Measurements from ENCODE around the gene FXYD4. TPM values are rescaled to one million over a fixed set of nuclear protein-coding genes. Genes with fewer than 3 reads are reported as not detected.

FXYD4 gene
- not detected for total RNA-seq

GRCh38 chr10:43371418-43371817 is at the start of gene FXYD4:
Gene FXYD4, plus strand, starts transcription at chr10:43371636. Its CDS starts 2,111 bp downstream, at chr10:43373747.
- Histone ChIP-seq H3K27ac (no peak within 1 kb of the TSS), H3K9me3 (no peaks in the 10 kb centered on the region), H3K4me1 (no peaks in the 10 kb centered on the region), H3K4me3 (no peak within 1 kb of the TSS), H3K36me3 (no peaks in the 10 kb centered on the region), H3K27me3 (no peaks in the 10 kb centered on the region)
- TF ChIP-seq POLR2AphosphoS5 (IDR thresholded peaks at IDR 0.05): no peak
- no peak for TF ChIP-seq CTCF (IDR thresholded peaks at IDR 0.05)
- no peak for TF ChIP-seq POLR2A (IDR thresholded peaks at IDR 0.05)
- TF ChIP-seq EP300 (IDR thresholded peaks at IDR 0.05; ENCODE audit: low read depth): no peak
- peak; percentile 74 for DNase-seq
- in situ Hi-C loops (cut with MboI; ENCODE audit: low pct_ligation_motif_present in 1 of 4, low pct_unique_long_range_greater_than_20kb in 1 of 4, low sequenced_read_pairs in 3 of 4) (no loop called here), intact Hi-C loops (cut with DNase I; ENCODE audit: low total_unique reads) (no loop called here)
- WGBS, 2 donors (ENCODE audit: low coverage in 1 of 2): 41 to 57% methylated on average over 8 to 13 of the region's 13 CpGs

- 22 to 34% methylated on average over 12 to 14 of the region's 14 CpGs for WGBS, 2 donors (ENCODE audit: low coverage in 1 of 2)
- H3K4me1 ChIP-seq: peaks cover 0 to 22% (median 10%) of the 10 kb centered on the region in 4 donors
- H3K27ac ChIP-seq: peak overlapping the region; percentile 17 to 83 (median 66)
- peak overlapping the region in 3 of 4 donors; percentile 9 to 45 (median 25) for H3K4me3 ChIP-seq
- no peaks in the 10 kb centered on the region for H3K9me3 ChIP-seq
- no peak for TF ChIP-seq EP300 (IDR thresholded peaks at IDR 0.05; ENCODE audit: low read depth)
- TF ChIP-seq POLR2AphosphoS5 (IDR thresholded peaks at IDR 0.05): no peak
- no peak for TF ChIP-seq POLR2A (IDR thresholded peaks at IDR 0.05)
- TF ChIP-seq CTCF (IDR thresholded peaks at IDR 0.05): no peak
- peak; percentile 69 for DNase-seq
- intact Hi-C loops (cut with DNase I; ENCODE audit: low total_unique reads) (no loop called here), in situ Hi-C loops (cut with MboI; ENCODE audit: low pct_ligation_motif_present in 1 of 4, low pct_unique_long_range_greater_than_20kb in 1 of 4, low sequenced_read_pairs in 3 of 4) (no loop called here)
- H3K27me3 ChIP-seq: no peaks in the 10 kb centered on the region
- H3K36me3 ChIP-seq: no peaks in the 10 kb centered on the region
Measured at GRCh38 chr10:43322331-43322730, 49.1 kb upstream of the FXYD4 start.

- Histone ChIP-seq H3K9me3 (no peaks in the 10 kb centered on the region), H3K4me1 (peaks cover 0 to 17% (median 8%) of the 10 kb centered on the region in 4 donors), H3K4me3 (peak overlapping the region in 3 of 4 donors; percentile 9 to 45 (median 25)), H3K36me3 (no peaks in the 10 kb centered on the region), H3K27ac (peak overlapping the region; percentile 17 to 83 (median 66)), H3K27me3 (no peaks in the 10 kb centered on the region)
- 5% methylated on average over 26 of the region's 26 CpGs; no CpG with 5 or more reads in 1 of the 2 donors for WGBS, 2 donors (ENCODE audit: low coverage in 1 of 2)
- intact Hi-C loops (cut with DNase I; ENCODE audit: low total_unique reads): no loop called here
- peak; percentile 91 for DNase-seq
- in situ Hi-C loops (cut with MboI; ENCODE audit: low pct_ligation_motif_present in 1 of 4, low pct_unique_long_range_greater_than_20kb in 1 of 4, low sequenced_read_pairs in 3 of 4): no loop called here
- TF ChIP-seq CTCF (IDR thresholded peaks at IDR 0.05): no peak
Measured at GRCh38 chr10:43322769-43323168, 48.7 kb upstream of the FXYD4 start.

- no peaks in the 10 kb centered on the region for H3K9me3 ChIP-seq
- no peak for DNase-seq
- in situ Hi-C loops (cut with MboI; ENCODE audit: low pct_ligation_motif_present in 1 of 4, low pct_unique_long_range_greater_than_20kb in 1 of 4, low sequenced_read_pairs in 3 of 4) (no loop called here), intact Hi-C loops (cut with DNase I; ENCODE audit: low total_unique reads) (no loop called here)
- H3K4me3 ChIP-seq: peak overlapping the region in 2 of 4 donors; percentile 25 to 45
- no peaks in the 10 kb centered on the region for H3K27me3 ChIP-seq
- H3K4me1 ChIP-seq: peaks cover 0 to 17% (median 8%) of the 10 kb centered on the region in 4 donors
- H3K36me3 ChIP-seq: no peaks in the 10 kb centered on the region
- H3K27ac ChIP-seq: peak overlapping the region in 2 of 4 donors; percentile 63 to 83
- 77 to 87% methylated on average over 11 to 14 of the region's 14 CpGs for WGBS, 2 donors (ENCODE audit: low coverage in 1 of 2)
- TF ChIP-seq POLR2AphosphoS5 (IDR thresholded peaks at IDR 0.05) (no peak), EP300 (IDR thresholded peaks at IDR 0.05; ENCODE audit: low read depth) (no peak), POLR2A (IDR thresholded peaks at IDR 0.05) (no peak), CTCF (IDR thresholded peaks at IDR 0.05) (no peak)
Measured at GRCh38 chr10:43323245-43323644, 48.2 kb upstream of the FXYD4 start.

All from transverse colon (tissue), 4 donors.